Measurements from ENCODE around the gene PCSK9.

GRCh38 chr1:55051169-55051568 lies 11.8 kb downstream of the PCSK9 start:
- TF ChIP-seq HDGF (IDR thresholded peaks at IDR 0.05; ENCODE audit: borderline replicate concordance) (no peak), FOXK2 (IDR thresholded peaks at IDR 0.05) (no peak), CTBP1 (IDR thresholded peaks at IDR 0.05; ENCODE audit: borderline replicate concordance) (no peak), SP1 (IDR thresholded peaks at IDR 0.05) (no peak), ELF4 (IDR thresholded peaks at IDR 0.05) (no peak), SUZ12 (IDR thresholded peaks at IDR 0.05) (no peak), TARDBP (IDR thresholded peaks at IDR 0.05) (no peak), ZNF384 (IDR thresholded peaks at IDR 0.05) (no peak), FOXM1 (IDR thresholded peaks at IDR 0.05; ENCODE audit: borderline replicate concordance) (no peak), ARNT (IDR thresholded peaks at IDR 0.05) (no peak), BHLHE40 (IDR thresholded peaks at IDR 0.05; ENCODE audit: borderline replicate concordance) (no peak), NFRKB (IDR thresholded peaks at IDR 0.05) (no peak), FOXA1 (IDR thresholded peaks at IDR 0.05) (no peak), LEF1 (IDR thresholded peaks at IDR 0.05; ENCODE audit: borderline replicate concordance) (no peak)
